Right lung (tissue), 5 donors: Measurements from ENCODE around the gene UBE4A. TPM values are rescaled to one million over a fixed set of nuclear protein-coding genes. Genes with fewer than 3 reads are reported as not detected.

Experiments used
- DNase-seq, 2 donors: peaks; one replicate each; pipeline ENCODE4 v3.0.0-alpha.2; 2013
- polyA plus RNA-seq, 5 donors: library from polyadenylated mRNA; unstranded; fragments of 120-200 nt; gene quantifications; one replicate each; pipeline versions ENCODE4 v1.2.1 to v1.2.3, GENCODE V29; 2013; ENCODE audit warnings: inconsistent platforms in 1 of 5, low replicate concordance in 1 of 5; ENCODE audit not compliant: insufficient read length in 5 of 5, insufficient read depth in 1 of 5

Gene UBE4A
- polyA plus RNA-seq, 5 donors = 29.6 to 47.8 (median 44.1) TPM

DNA sequence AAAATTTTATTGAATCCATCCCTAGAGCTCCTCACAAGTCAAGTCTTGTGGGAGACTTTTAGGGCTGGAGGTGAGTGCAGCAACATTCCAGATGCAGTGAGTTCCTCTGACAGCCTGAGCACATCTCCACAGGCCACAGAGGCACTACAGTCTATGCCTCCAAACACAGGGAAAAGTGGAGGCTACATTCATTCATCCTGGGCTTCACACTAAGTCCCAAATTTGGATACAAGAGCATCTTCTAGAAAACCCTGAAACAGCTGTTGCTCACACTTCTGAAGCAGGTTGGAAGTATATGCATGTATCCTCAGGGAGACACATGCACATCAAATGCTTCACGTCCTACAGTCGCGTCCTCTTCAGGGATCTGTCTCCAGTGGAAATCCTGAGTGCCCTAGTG, 18.1 kb upstream of the UBE4A start:
- no peak for DNase-seq

DNA sequence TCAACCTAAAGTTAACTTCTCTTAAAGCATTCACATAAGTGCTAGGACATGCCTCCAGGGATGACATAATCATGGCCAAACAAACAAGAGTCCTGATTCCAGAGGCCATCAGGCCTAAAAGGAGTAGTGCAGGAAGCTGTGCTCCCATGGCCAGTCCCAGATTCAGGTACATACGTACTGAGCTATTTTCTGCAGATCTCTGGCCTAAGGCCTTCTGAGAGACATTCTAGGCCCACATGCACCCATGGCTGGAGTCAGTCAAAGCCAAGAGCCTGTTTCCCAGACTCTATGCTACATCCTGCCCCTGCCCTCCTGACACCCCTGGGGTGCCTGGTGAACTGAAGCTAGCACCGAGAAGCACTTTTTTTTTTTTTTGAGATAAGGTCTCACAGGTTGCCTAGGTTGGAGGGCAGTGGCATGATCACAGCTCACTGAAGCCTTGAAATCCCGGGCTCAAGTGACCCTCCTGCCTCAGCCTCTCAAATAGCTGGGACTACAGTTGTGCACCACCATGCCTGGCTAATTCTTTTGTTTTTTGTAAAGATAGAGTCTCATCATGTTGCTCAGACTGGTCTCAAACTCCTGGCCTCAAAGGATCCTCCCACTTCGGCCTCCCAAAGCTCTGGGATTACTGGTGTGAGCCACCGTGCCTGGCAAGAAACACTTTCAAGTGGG, 17.4 kb upstream of the UBE4A start:
- no peak for DNase-seq

DNA sequence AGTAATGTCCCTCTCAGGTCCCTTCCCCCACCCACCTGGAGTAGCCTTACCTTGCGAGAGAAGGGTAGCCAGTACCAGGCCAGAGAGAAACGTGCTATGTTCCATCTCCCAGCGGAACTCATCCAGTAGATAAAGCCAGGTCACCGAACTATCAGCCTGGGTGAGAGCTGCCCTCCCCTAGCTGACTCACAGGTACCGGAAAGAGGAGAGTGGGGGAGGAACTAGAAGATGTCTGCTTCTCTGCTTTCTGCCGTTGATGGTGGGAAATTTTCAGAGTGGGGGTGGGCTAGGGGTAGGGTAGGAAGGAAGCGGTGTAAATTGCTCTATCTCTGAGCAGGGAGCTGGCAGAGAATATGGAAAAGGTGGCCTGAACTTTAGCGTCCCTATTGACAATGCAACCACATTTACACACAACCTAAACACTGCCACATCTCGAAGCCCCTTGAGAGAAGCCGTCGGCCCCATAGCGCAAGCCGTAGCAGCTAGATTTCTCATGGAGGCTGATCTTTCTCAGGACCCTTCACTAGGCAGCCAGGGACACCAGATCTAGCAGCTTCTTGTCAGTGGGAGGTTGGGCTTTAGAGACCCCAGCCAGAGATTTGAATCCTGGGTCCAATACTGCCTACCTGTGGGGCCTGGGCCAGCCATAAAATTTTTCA, 16.8 kb upstream of the UBE4A start, which contains the start of gene CD3D:
CD3D (minus strand) TSS at position 203 of the 659 bp plus-strand sequence; CDS start at position 105, 98 bp downstream.
- DNase-seq = no peak

DNA sequence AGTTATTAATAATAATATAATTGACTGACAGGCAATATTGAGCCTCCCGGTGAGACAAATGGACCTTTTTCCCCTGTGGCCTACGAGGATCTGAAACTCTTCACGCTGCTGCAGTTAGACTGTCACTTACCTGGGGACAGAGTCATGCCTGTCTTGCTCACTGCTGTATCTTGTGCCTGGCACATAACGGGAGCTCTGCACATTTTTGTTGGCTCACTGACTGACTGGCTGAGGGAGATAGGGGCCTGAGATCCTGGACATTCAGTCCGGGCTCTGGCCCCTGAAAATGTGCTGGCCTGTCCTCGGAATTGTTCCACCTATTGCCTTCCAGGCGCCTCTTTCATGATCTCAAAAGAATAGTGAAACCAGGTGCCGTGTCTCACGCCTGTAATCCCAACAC, 16.2 kb upstream of the UBE4A start:
- DNase-seq = no peak

DNA sequence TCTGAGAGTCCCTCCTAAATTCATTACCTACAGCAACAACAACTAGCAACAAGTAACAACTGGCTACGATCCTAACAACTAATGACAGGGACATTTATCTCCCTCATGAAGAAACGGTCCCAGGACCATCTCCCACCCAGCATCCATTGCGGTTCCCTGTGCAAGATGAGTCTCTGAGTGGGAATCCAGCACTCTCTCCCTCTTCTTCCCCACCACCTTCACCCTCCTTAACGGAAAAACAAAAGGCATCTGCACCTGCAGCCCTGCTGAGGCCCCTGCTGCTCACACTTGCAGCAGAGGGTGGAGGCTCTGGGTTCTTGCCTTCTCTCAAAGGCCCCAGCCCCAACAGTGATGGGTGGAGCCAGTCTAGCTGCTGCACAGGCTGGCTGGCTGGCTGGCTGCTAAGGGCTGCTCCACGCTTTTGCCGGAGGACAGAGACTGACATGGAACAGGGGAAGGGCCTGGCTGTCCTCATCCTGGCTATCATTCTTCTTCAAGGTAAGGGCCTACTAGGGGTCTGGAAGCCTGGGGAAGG, 15.4 kb upstream of the UBE4A start, which contains the start of gene CD3G:
CD3G (plus strand) TSS at position 364 of the 535 bp plus-strand sequence; CDS start at position 444, 80 bp downstream.
- no peak for DNase-seq

DNA sequence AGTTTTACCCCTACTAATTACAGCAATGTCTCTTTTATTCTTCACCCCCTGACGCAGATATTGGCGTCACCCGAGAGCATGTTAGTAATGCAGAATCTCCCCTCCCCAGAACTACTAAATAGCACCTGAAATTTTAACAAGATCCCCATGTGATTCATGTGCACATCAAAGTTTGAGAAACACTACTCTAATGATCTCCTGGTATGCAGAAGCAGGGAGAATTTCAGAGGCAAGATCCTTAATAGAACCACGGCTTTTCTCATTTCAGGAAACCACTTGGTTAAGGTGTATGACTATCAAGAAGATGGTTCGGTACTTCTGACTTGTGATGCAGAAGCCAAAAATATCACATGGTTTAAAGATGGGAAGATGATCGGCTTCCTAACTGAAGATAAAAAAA, 9.9 kb upstream of the UBE4A start:
- DNase-seq = no peak

DNA sequence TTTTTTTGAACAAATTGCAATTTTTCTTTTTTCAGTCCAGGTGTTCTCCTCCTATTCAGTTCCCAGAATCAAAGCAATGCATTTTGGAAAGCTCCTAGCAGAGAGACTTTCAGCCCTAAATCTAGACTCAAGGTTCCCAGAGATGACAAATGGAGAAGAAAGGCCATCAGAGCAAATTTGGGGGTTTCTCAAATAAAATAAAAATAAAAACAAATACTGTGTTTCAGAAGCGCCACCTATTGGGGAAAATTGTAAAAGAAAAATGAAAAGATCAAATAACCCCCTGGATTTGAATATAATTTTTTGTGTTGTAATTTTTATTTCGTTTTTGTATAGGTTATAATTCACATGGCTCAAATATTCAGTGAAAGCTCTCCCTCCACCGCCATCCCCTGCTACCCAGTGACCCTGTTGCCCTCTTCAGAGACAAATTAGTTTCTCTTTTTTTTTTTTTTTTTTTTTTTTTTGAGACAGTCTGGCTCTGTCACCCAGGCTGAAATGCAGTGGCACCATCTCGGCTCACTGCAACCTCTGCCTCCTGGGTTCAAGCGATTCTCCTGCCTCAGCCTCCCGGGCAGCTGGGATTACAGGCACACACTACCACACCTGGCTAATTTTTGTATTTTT, 6.2 kb upstream of the UBE4A start:
- DNase-seq = no peak

DNA sequence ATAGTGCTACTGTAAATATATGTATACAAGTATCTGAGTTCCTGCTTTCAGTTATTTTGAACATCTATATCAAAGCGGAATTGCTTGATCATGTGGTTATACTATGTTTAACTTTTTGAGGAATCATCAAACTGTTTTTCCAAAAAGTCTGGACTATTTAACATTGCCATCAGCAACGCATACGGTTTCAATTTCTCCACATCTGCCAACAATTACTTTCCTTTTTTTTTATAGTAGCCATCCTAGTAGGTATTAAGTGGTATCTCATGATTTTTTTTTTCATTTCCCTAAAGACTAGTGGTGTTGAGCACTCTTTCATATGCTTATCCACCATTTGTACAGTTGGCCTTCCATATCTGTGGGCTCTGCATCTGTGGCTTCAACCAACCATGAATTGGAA, 1.3 kb upstream of the UBE4A start:
- DNase-seq = no peak

DNA sequence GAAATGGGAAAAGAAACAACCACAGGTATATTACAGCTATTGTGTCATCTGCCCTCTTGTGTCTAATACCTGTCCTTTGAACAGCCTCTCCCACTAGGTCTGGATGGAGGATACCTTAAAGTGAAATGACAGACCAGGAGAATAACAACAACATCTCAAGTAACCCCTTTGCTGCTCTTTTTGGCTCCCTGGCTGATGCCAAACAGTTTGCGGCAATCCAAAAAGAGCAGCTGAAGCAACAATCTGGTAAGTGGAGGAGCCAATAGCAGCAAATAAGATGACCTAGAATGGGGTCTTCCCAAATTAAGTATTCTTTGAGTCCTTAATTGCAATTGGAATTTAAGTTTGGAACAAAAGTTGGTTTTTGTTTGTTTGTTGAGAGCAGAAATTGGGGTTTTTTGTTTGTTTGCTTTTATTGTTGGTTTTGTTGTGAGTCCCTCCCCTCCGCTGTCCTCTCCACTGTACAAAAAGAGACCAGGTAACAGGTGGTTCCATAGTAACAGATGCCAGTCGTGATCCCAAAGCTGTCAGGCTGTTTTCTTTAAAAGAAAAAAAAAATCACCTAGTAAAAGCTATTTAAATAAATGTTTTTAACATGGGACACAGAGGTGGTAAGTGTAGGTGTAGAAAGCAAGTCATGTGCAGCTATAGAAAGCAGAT, 5.7 kb downstream of the UBE4A start:
- DNase-seq = no peak

DNA sequence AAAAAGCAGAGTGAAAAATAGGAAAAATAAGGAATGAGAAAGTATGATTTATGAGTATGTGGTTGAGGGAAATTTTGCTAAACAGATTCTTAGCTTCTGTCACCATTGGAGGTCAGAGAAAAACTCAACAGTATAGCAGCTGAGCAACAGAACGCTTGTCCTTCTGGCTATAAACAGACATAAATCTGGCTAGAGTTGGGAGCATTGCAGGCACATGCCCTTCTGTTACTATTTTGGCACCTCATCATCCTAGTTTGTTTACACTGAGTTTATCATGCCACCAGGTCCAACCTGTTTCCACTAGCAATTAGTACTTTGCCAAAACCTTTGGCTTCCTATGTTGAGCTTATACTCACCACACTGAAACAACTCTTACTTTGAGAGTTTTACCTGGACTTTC, 6.9 kb downstream of the UBE4A start:
- no peak for DNase-seq

DNA sequence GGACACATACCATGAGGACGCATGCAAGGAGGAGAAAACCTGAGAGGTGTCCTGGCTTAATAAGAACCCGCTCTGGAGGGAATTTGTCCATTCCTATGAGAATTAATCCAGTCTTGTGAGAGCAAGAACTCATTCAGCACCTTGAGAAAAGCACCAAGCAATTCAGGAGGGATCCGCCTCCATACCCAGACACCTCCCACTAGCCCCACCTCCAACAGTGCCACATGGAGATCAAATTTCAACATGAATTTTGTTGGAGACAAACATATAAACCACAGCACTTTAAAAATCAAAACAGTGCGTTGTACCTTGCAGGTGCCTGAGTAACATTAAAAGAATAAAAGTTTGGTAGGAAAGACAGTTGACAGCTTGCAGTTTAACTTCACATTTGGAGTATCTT, 11.4 kb downstream of the UBE4A start:
- no peak for DNase-seq

DNA sequence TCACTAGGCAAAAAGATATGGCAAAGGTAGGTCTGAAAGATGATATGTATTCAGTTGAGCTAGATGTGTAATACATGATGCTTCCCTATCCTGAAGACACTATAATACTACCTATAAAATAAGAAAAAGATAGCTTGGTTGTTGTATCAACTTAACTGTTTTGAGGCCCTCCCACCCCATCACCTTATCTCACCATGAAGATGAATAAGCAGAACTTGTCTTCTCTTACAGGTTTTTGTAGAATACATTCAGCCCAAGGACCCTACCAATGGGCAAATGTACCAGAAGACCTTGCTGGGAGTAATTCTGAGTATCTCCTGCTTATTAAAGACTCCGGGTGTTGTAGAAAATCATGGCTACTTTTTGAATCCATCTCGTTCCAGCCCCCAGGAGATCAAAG, 13.9 kb downstream of the UBE4A start:
- no peak for DNase-seq

DNA sequence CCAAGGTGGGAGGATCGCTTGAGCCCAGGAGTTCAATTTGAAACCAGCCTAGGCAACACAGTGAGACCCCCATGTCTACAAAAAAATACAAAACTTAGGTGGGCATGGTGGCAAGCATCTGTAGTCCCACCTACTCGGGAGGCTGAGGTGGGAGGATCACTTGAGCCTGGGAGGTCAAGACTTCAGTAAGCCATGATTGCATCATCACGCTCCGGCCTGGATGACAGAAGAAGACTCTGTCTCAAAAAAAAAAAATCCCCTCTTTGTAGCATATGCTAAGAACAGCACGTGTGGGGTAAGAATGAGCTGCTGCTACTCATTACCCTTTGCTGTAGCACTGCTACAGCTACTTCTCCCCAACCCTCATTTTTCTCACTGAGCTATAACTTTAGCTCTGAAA, 14.5 kb downstream of the UBE4A start:
- no peak for DNase-seq

DNA sequence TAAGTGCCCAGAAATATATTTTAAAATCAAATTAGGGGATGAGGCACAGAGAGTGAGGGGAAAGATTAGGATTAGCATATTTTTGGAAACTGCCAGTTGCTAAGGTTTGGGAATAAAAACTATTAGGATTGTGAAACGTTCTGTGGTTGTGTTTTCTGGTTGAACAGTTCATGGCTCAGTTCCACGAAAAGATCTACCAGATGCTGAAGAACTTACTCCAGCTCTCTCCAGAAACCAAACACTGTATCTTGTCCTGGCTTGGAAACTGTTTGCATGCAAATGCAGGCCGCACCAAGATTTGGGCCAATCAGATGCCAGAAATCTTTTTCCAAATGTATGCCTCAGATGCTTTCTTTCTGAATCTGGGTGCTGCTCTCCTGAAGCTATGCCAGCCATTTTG, 15.3 kb downstream of the UBE4A start:
- no peak for DNase-seq

DNA sequence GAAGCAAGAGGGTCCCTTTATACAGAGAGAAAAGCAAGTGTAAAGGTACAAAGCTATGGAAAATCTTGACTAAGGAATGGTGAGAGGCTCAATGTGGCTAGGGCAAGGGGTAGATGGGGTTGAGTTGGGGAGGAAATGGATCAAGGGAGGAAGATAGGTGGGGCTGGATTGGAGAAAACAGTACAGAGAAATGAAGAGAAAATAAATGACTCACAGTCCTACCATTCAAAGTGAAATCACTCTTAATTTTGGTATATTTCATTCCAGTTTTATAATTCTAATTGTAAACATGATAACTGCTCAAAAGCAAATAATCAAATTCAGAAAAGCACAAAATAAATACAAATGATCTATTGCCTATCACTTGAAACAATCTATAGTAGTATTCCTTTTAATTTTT, 16.6 kb downstream of the UBE4A start:
- DNase-seq = no peak

DNA sequence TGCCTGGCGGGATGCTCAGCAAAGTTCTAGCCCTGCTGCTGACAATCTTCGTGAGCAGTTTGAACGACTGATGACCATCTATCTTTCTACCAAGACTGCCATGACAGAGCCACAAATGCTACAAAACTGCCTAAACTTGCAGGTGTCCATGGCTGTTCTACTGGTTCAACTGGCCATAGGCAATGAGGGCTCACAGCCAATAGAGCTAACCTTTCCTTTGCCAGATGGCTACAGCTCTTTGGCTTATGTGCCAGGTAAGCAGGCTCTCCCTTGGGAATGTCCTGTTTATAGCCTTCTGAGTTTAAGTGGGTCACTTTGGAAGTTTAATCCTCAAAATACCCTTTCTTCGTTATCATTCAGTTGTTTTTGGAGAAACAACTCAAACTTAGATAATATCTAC, 20.1 kb downstream of the UBE4A start:
- no peak for DNase-seq

DNA sequence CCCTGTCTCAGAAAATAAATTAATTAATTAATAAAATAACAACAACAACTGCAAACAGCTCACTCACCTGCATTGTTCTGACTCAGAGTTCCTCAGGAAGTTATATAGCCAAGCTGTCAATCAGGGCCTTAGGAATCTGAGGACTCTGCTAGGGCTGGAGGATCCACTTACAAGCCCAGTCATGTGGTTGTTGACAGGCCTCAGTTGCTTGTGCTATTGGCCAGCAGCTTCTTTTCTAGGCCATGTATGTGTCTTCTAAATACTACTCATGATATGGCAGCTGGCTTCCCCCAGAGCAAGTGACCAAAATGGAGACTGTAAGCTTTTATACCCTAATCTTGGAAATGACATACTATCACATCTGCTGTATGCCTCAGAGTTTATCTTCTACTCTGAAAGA, 21.2 kb downstream of the UBE4A start:
- no peak for DNase-seq

DNA sequence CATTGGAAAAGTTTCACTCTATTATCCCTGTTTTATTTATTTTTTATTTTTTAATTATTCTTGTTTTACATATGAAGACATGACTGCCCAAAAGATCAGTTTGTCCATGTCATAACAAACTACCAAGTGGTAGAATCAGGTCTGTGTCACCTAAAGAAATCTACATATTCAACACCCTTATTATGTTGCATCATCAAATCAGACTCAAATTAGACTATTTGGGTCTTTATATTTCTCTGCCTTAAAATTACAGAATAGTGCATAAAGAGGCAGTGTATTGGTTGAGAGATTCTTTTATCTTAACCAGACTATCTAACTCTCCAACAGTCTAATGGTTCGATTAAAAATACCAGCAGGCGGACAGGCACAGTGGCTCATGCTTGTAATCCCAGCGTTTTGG, 23.6 kb downstream of the UBE4A start:
- no peak for DNase-seq

DNA sequence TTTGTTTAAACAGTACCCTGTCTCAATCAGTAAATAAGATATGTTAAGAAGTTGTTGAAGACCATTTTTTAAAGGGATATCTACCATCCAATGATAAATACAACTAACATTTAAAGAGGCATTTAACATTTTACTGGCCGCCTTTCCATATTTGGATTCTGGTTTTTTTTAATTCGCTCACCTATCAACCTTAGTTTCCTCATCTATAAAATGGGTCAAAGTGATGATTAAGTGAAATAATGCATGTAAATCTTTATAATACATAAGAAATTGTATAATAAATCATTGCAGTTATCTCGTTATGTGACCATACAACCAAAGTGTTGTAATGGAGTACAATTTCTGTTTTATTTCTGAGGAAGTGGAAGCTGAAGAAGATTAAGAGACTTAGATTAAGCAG, 24.3 kb downstream of the UBE4A start:
- no peak for DNase-seq

DNA sequence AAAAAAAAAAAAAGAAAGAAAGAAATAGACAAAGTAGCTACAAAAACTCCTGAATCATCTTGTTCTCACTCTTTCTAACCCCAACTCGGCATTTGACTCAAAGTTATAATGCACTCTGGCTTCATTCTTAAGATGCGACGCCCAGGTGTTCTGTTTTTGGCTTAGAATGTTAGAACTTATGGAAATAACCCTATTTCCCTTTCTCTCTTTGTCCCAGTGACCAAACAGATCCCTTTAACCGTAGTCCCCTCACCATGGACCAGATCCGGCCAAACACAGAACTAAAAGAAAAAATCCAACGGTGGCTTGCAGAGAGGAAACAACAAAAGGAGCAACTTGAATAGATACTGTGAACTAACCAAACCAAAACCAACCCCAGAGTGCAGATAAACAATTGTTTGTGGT, 36.7 kb downstream of the UBE4A start:
- DNase-seq = no peak

DNA sequence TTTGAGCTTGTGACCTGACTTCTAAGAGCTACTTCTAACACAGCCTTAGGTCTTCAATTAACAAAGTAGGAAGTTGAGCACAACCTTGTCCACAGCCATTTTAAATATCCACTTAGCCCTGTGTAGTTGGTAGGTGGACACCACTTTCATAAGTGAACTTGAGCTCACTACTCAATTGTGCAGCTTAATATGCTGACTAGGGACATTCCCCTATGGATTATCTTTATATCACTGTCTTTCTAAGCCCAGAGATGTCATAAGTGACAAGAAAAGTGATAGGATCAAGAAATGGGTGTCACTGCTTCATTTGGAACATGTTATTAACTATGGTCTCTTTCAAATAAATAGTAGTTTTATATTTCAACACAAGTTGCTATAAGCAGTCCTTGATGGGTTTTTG, 38.0 kb downstream of the UBE4A start:
- DNase-seq = no peak

DNA sequence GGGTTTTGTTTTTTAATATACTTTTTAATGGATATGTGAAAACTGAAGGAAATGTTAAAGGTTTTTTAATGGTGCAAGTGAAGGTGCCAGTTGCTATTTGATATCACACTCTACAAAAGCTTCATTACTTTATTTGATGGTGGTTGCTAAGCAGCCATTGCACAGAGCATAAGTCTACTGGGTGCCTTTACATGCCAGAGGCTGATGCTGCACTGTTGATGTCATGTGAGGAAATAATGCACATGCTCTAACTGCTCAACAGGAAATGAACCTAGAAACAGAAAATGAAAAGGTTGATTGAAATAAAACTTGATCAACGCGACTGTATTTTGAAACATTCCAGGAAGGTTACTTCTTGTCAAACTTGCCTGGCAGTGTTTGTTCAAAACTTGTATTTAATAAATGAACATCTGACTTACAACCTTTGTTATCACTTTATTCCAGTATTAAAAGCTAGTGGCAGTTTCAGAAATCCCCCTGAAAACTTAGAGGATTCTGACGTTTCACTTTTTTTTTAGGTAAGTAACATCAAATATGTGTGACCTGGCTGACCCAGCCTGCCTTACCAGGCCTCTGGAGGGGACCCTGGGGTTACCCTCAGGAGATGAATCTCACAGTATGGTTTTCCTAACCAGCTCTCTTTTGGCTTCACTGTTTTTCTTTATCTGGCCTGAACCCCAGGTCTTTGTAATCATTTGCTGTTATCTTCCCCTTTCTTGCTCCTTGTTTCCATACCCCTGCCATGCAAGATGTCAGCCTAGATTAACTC, 39.6 kb downstream of the UBE4A start:
- no peak for DNase-seq
